Anterior cingulate cortex (tissue), 58 donors: Measurements from ENCODE around the gene MYH10.

Experiments
- DNase-seq, 58 donors: peaks; one replicate each; lab custom pipeline; 2025; lab: John Stamatoyannopoulos, UW

MYH10 gene

DNA sequence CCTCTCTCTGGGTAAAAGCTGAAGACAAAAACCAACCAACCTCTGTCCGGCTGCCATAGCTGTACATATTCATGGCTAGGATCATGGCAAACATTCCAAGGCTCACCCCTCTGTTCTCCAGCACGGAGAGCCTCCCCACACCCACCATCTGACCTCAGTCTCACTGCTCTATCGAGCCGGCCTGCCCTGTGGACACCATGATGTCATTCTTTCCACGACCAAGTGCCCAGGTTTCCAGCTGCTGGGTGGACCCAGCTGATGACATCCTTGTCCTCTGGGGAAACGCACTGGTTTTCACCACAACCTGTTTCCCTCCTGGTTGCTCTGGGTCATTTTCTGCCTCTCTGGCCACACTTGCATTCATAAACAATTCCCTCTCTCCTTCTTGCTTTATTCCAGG, 127.2 kb downstream of the MYH10 start:
- no peak for DNase-seq

DNA sequence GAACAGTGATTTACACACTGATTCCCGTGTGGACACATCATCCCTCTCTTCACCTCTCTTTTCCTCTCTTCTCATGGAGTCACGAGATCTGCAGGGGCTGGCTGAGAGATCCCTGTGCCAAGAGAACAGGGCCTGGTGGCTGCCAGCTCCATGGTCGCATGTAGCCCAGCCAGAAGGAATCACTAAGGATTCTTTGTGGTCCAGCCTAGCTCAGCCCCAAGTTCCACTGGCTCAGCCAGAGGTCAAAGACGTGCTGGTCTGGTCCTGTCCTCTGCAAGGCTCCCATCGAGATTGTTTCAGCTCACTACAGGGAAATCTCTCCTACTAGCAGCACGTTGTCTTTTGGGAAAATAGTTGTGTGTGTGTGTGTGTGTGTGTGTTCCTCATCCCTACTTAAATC, 128.4 kb downstream of the MYH10 start:
- DNase-seq = no peak

DNA sequence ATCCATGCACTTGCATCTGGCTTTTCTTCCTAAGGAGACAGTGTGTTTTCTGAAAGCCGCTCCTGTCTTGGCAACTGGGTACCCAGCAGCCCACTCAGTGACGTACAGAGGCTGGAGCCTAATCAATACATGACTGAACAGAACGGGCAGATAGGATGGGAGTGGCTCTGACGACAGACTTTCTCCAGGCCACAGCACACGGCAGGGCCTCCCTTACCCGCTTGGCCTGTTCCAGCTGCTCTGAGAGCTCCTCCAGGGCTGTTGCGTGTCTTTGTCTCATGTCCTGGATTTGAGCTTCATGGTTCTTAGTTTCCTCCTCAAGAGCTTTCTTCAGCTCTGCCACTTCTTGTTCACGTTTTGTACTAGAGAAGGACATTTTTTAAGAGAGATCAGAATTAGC, 129.9 kb downstream of the MYH10 start:
- DNase-seq = peak in 1 of 58 donors; percentile 18

DNA sequence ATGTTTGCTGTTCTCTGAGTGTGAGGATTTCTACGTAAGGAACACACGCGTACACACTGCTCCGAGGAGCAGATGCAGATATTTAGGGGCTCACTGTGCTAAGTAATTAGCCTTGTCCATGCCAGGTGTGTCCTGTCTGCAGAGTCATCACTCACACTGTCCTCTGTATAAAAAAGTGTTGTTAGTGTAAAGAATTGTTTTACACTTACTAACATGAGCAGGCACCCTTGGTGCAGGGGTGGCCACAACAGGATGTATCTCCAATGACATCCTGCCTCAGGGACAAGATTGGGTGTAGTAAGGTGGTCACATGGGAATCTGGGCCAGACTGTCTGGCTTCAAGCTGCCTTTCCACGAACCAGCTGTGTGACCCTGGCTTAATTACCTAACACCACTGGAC, 130.9 kb downstream of the MYH10 start:
- DNase-seq = no peak

DNA sequence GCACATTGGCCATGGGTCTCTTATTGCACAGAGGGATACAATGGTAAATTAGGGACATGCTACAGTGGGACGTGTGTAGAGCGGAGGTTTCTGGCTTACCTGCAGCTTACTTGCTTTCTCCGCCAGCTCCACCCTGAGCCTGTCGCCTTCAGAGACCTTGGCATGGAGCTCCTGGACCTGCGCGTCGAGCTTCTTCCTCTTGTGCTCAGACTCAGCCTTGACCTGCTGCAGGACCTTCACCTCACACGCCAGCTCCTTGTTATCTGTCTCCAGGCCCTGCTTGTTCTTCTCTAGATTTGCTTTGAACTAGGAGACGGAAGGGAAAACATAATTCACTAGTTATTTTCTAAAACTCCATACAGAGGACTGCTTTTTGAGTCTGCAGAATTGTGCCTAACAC, 131.4 kb downstream of the MYH10 start:
- DNase-seq = no peak

DNA sequence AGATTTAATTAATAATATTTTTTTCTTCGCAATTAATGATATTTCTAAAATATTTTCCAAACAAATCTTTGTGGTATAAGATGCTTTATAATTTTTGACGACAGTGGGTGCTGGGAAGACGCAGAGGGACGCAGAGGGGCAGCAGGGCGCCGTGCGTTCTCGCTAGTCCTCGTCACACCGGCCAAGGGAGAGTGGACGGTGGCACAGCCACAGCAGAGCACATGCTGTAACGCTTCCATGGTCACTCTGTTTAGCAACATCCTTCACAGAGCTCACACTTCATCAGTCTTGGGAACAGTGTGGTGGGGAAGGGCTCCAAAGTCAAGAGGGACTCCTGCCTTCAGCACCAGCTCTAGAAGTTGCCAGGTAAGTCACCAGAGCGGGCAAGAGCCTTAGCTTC, 134.4 kb downstream of the MYH10 start:
- no peak for DNase-seq

DNA sequence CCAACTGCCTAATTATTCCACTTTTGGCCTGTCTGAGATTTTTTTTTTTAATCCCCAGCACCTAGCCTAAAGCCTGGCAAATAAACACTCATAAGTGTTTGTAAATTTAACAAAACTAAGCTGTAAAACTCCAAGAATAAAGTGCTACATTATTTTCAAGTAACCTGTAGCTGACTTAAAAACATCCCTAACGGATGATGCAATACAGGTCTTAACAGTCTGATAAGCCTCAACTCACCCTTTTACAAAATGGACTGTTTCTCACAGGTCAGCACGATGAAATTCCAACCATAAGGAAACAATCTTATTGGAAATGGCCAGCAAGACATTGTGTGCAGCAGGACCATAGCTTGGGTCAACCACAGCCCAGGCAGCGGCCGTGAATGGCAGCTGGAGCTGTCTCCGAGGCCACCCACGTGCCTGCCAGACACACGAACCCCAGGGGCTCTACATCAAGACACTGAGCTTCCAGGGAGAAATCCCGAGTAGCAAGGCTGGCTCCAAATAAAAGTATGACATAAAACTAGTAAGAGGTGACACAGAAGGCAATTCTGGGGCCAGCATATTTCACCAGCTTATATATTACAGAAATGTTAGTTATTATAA, 135.9 kb downstream of the MYH10 start:
- DNase-seq = no peak

DNA sequence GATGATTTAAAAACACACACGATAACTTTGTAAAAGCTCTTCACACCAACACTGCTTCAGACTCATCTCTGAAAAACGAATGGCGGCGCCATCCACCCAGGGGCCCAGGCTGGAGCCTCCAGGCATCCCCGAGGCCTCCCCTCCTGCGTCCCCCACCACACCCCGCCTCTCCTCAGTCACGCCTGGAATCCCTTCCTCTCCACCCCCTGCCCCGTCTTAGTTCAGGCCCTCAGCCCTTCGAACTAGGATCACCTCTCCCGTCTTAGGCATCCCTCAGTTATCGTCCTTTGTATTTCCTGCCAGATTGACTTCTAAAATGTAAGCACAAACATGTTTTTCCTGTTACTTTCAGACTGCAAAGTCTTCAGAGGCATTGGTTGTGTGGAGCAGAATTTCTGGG, 136.5 kb downstream of the MYH10 start:
- DNase-seq = no peak

DNA sequence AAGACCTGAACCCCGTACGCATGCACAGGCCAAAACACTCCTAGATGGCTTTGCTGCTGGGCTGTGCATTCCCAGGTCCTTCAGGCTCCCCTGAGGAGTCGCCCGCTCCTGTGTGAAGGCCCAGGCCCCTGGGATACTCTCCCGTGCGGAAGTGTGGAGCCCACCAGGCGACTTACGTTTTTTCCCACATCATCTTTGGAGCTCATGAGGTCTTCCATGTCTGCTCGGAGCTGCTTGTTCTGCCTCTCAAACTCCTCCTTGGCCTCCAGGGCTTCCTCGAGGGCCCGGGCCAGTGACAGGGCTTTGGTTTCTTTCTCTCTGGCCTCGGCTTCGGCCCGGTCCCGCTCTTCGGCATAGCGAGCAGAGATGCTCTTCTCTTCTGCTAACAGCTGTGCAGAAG, 138.4 kb downstream of the MYH10 start:
- DNase-seq = no peak

DNA sequence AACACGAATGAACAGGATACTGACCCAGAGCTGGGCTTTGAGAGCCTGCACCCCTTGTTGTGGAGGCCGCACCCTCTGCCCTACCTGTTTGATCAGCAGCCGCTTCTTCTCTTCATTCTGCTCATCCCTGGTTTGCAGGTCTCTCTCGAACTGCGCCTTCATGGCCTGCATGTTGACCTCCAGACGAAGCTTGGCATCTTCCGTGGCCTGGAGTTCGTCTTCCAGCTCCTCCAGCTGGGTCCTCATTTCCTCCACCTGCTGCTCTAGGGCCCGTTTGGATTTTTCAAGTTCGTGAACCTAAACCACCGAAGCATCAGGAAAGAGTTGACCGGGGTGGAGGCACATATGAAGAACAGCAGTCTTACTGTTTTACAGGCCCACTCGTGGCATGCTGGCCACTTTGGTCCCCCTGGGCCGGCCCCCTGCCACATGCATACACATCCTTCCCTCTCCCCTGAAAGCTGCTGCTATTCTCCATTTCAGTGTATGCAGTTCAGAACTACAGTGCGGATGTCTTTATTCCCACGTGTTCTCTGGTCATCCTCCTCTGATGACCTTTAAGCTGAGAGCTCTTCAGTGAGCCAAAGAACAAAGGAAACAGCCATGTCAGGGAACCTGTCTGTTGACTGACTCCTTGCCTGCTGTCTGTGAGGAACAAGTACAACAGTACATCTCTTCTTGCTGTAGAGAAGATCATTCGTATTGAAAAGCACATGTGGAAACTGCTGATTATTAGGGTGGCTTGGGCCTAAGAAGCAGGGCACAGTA, 140.1 kb downstream of the MYH10 start:
- DNase-seq = no peak

DNA sequence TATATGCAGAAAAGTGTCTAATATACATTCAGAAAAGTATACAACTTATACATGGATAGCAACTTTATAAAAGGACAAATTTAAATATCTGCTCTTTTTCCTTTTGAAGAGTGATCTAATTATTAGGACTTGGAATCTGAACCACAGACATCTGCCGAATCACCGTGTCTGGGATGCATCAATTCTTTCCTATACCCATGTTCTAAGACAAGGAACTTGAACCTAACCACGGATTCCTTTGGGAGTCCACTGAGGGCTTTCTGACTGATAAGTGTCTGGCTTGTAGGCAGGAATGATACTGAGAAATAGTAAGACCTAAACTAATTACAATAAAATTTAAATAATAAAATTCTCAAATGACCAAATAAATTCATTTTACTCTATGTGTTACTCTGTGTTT, 140.7 kb downstream of the MYH10 start:
- no peak for DNase-seq

DNA sequence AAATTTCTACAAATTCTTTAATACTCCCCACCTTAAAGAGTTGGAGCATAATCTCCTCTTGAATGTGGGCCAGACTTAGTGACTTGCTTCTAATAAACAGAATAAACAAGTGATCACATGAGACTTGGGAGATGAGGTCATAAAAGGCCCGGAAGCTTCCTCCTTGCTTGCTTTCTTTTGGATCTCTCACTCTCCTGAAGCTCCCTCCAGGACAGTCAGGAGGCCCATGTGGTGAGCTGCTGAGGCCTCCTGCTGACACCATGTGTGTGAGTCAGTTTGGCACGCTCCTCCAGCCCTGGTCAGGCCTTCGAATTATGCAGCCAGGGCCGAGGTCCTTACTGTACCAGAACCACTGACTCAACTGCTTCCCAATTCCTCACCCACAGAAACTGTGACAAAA, 141.6 kb downstream of the MYH10 start:
- no peak for DNase-seq

DNA sequence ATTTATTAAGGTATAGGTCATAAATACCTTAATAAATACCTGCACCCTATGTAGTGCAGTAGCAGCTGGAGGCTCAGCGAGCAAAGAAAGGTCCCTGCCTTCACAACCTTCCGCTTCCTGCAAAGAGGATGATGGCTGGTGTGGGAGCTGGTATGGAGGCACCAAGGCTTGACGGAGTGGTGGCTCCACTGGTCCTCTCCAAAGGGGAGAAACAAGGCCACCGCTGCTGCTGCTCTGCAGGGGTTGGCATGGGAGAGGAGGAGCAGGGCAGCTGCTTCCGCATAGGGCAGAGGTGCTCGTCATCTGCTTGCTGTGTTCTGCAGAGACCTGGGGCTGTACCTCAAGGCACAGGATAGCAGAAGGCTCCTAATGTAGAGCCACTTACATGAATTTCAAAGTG, 142.0 kb downstream of the MYH10 start:
- DNase-seq = no peak

DNA sequence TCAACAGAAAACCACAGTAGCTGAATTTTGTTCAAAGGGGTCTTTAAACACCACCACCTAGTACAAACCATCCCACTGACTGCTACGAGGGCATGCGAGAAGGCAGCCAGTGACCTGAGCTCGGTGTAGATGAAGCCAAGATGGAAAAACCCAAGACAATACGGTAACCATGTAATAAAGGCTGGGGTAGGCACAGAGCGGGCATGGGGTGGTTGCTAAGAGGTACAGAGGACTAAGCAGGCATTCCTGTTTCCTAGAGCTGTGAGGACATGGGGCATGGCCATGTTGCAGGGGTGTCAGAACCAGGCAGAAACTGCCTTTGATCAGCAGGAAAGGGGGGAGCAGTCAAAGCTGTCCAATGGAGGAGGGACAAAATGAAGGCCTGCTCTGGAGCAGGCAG, 142.8 kb downstream of the MYH10 start:
- no peak for DNase-seq

DNA sequence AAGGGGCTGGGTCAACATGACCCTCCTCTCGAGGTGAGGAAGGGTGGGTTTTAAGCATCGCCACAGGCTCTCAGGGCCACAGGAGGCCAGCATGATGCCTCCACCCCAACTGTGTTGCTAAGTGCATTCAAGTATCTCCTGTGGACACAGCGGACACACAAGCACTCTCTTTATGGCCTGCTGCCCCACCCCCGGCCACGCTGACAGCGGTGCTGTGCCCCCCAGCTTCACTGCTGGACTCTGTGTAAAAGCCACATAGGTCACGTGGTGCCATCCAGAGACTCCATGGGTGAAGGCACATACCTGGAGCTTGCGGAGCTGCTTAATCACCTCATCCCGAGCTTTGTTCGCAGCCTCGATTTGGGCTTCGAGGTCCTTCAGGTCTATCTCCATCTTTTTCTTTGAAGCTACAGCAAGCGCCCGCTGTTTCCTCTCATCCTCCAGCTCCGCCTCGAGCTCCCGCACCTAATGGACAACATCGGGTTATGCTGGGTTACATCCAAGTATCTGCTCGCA, 143.3 kb downstream of the MYH10 start:
- DNase-seq = no peak

DNA sequence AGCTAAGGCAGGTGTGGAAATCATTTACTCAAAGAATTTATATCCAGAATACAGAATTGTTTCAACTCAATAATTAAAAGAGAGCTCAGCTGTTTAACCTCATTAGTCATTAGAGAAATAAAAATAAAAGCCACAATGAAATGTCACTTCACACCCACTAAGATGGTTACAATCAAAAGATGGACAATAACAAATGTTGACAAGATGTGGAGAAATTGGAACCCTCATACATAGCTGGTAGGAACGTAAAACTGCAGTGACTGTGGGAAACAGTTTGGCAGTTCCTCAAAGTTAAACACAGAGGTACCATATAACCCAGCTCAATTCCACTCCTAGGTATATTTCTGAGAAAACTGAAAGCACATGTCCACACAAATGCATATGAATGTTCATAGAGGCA, 145.0 kb downstream of the MYH10 start:
- DNase-seq = no peak

DNA sequence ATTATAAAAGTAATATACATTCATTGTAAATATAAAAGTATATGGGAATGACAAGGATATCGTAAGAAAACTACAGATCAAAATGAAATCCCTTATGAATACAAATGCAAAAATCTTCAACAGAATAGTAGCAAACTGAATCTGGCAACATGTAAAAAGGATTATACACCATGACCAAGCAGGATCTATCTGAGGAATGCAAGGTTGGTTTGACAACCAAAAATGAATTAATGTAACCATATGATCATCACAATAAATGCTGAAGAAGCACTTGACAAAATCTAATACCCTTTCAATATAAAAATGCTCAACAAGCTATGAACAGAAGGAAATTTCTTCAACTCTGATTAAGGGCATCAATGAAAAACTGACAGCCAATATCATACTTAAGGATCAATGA, 146.1 kb downstream of the MYH10 start:
- no peak for DNase-seq

DNA sequence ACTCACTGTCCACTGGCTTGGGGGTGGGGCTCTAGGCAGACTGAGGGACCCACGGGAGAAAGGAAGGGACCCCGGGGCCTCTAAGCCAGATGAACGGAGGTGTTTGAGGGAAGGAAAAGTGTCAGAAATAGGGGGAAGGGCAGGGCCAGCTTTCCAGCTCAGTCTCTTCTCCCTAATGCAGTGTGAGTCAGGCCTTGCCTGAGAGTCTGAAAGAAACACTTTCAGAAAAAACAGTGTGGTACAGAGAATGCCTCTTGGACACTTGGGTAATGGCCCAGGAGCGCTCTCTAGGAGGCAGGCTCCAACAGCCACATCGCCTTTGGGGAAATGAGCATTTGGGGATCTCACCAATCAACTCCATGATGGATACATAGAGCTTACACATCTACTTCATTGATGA, 148.0 kb downstream of the MYH10 start:
- peak in 2 of 58 donors; percentile 20 to 30 for DNase-seq

DNA sequence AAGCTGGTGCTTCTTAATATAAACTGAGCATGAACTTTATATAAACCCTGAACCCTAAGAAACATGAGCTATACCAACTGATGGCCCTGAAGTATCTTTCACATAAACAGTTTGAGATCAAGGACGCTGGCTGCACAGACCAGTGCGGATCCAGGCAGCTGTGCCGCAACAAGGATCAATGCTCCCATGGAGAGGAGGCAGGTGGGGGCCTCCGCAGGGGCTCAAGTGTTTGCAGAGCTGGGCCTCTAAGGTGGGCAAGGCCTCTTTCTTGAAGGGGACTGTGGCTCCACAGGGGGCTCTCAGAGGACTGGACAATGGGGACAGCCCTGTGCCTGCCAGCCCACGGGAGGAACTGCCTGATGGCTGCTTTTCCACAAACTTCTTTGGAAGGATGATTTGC, 148.8 kb downstream of the MYH10 start:
- DNase-seq = no peak

DNA sequence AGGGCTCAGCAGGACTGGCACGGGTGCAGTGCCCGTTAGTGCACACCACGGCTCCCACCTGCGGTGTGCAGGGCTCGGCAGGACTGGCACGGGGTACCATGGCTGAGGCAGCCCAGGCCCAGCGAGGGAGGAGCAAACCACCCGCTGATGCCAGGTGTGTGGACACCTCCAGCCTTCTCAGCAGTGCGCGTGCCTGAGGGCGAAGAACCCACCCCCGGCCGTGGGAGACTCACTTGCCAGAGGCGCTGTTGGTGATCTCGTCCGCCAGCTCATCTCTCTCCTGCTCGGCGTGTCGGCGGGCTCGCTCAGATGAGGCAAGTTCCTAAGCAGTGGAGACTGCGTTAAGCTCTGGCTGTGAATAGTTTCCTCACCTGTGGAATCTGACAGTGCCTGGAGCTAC, 149.4 kb downstream of the MYH10 start:
- peak in 6 of 58 donors; percentile 17 to 60 (median 42) for DNase-seq

DNA sequence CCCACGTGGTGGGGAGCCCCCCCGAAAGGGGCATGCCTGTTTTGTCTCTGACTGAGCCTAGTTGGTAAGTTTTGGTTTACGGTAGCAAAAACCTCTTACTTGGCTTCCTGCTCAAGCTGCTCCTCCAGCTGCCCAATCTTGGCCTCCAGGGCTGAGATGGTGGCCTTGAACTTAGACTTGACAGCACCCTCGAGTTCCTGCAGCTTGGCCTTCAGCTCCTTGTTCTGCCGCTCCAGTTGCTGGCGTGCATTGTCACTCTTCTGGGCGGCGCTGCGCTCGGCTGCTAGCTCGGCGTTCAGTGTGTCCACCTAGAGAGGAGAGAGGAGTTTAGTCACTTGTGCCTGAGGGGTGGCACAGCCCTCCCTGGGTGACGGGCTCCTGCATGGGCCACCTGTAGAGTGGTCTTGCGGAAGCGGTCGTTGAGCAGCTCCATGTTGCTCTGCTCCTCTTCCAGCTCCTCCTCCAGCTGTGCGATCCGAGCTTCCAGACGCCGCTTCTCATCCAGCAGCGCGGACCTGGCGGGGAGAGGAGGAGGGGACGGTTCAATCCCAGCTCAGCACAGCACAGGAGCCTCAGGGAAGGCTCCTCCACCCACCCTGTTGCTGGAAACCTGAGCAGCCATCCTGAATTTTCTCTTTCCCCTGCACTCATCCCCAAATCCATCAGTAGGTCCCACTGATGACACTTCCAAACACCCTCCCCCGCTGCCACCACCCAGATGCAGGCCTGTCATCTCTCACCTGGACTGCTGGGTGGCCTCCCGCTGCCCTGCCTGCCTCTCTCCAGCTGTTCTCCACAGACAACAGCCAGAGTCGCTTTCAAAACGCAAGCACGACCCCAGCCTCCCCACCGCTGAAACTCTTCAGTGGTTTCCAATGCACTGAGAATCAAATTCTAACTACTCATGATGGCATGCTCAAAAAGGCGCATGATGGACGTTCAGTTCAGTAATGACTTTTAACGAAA, 150.2 kb downstream of the MYH10 start:
- no peak for DNase-seq
